B cell (primary cell): ENCODE results near the gene MYCBP2.

ENCODE experiments used
- CTCF ChIP-seq: fragments of 200-600 bp; IDR thresholded peaks from one replicate; pipeline ENCODE4 v1.8.0; 2022; ENCODE audit warnings: antibody characterized with exemption, mild to moderate bottlenecking
- EZH2 ChIP-seq: IDR thresholded peaks from 2 replicates; pipeline ENCODE4 v1.6.1; 2012; ENCODE audit warnings: borderline replicate concordance, low read depth, mild to moderate bottlenecking, moderate library complexity, low read length; ENCODE audit not compliant: insufficient read depth, poor library complexity, severe bottlenecking

GRCh38 chr13:77299587-77299986 is 27.3 kb downstream of the MYCBP2 start:
- TF ChIP-seq CTCF, result no peak
- TF ChIP-seq EZH2, result no peak
